NCI-H1048 (cell line): ENCODE measurements around the gene SRRM2.

Source experiments
- DNase-seq: peaks from one replicate; lab custom pipeline; 2025; lab: John Stamatoyannopoulos, UW

SRRM2 gene

DNA sequence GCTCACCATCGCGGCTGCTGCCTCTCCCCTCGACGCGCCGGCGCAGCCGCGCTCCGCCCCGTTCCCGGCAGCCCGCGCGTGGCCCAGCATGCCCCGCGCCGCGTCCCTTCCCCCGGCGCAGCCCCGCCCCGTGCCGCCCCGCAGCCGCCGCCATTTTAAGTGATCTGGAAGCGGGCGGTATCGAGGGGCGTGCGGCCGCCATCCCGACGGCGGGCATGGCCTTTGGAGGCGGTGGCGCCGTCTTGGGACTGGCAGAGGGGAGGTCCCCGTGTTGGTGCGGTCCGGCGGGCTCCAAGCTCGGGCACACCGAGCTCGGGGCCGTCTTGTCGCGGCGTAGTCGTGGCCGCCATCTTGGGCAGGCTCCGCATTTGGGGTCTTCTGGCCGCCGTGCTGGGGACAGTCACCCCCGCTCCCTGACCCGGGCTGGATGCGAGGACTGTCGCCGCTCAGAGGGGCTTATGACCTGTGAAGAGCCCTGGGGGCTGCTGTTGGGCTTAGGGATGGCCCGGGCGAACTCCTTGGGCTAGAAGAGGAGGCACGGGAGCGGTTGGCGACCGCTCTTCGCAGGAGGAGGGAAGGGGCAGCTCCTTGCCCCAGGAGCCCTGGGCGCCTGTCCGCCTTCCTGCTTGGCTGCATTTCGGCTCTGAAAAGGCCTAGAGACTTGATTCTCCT lies 24.9 kb downstream of the SRRM2 start, which contains the start of gene ELOB:
TSS of gene ELOB (minus strand) at position 50 of the 672 bp plus-strand sequence. CDS start at position 9, 41 bp downstream.
- DNase-seq = peak; percentile 8

DNA sequence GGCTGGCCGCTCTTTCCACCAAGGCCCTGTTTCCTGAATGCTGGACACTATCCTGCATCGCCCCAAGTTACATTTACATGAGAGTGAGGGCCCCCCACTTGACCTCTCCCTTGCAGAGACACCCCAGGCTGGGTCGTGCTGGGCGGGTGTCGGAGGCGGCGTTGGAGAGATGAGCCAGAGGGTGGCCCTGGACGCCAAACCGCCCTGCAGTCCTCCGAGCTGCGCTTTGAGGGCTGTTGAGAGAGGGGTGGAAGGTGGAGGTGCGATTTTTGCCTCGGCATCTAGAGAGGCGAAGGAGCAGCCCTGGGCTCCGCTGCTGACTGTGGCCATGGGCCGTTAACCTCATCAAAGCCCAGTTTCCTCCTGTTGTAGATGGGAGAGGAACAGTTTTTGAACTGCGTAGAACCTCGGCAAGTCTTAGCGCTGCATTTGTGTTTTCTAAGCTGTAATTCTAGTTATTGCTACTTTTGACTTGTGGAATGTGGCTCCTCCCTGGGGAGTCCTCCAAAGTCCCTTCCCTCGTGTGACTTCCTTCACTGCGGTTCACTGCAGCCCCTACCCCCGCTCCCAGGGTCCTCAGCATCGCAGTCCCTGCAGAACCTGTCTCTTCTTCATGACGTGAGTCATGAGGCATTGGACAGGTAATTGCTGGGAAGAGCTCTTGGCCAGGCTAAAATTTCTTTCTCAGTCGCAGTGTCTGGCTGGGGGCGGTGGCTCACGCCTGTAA lies 25.6 kb downstream of the SRRM2 start:
- DNase-seq = no peak

DNA sequence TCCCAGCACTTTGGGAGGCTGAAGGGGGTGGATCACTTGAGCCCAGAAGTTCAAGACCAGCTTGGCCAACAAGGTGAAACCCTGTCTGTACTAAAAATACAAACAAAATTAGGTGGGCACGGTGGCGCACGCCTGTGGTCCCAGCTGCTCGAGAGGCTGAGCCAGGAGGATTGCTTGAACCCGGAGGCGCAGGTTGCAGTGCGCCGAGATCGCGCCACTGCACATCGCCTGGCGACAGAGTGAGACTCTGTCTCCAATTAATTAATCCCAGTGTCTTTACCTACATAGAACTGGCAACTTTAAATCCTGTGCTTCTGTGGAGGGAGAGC lies 26.2 kb downstream of the SRRM2 start:
- DNase-seq = no peak

GRCh38 chr16:2779151-2779920 lies 26.9 kb downstream of the SRRM2 start:
- no peak for DNase-seq

GRCh38 chr16:2779978-2780898 lies 27.8 kb downstream of the SRRM2 start:
- no peak for DNase-seq

DNA sequence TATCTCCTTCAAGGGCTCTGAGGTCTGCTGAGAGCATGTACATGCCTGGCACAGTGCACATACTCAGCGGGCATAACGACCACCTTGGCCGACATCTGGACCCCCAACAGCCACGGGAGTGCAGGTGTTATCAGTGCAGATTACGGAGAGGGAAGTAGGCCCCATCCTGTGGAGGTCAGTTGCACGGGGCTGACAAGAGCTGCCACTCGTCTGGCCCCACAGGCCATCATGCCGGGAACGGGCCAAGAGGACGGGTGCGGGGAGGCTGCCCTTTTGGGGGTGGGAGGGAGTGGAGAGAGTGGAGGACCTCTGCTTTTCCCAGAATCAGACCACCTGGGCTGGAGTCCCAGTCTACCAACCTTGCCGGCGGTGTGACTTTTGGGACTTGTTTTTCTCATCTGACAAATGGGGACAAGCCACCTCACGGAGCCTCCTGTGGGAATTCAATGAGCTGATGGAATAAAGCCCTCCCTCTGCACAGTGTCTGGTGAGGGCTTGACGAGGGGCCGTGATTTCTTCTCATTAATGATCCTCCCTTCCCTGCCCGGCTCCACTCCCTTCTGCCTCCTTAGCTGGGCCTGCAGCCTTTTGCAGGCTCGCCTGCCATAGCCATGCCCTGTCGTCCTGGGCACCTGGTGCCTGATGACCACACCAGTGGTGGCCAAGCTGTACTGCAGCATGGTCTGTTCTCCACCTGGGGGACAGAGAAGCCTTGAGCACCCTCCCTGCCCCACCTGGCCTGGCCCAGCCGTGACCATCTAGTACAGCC lies 30.3 kb downstream of the SRRM2 start:
- DNase-seq = no peak

DNA sequence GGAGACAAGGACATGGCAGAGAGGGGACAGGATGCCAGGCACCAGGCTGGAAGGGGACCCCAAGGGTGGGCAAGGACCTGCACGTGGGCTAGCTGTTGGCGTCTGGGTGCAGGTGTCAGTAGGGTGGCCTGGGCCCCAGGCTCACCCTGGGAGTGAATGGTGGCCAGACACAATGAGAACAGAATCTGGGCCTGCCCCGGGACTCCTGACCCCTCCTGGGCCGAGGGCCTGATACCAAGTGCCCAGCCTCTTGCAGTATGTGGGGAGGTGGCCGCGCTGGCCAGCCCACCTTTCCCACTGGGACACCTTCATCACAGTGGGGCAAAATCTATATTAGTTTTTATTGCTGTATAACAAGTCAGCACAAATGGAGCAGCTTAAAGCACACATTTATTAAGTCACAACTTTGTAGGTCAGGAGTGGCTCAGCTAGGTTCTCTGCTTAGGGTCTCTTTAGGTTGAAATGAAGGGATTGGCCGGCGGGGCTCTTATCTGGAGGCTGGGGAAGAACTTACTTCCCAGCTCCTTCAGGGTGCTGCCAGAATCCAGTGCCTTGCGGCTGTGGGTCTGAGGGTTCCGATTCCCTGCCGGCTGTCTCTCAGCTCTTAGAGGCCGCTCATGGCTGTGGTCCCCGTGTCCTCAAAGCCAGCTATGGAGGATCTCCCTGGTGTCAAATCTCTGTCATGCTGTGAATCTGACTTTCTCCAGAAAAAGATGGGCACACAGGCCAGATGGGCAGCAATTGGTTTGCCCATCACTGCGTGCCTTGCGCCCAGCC lies 31.3 kb downstream of the SRRM2 start:
- no peak for DNase-seq

DNA sequence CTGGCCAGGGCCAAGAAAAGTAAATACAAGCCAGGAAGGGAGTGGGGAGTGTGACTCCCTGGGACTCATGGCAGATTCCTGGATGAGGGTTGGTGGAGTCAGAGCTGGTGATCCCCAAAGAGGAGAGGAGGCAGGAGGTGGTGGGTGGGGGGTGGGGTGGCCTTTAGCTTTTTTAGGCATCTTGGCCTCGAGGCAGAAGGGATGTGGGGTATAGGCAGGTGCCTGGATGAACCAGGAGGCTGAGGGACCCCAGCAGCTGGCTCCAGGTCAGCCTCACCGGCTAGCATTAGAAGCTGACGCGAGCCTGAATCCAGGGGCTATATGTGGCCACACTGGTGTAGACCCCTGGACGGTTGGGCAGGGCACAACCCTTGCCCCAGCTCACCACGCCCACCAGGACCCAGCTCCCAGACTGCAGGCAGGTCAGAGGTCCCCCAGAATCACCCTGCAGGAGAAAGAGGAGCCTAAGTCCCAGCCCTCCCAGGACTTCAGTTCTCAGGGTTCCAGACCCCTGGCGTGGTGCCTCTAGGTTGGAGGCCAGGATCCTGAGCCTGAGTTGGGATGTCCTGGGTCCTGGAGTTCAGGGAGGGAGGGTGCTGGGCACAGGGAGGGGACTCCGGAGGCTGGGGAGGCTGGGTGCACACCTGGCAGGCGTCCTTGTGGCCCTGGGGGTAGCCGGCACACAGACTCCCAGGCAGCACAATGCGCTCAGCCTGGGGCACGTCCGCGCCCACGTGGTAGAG lies 32.1 kb downstream of the SRRM2 start:
- no peak for DNase-seq

GRCh38 chr16:2785101-2785991 lies 32.9 kb downstream of the SRRM2 start:
- DNase-seq = no peak

DNA sequence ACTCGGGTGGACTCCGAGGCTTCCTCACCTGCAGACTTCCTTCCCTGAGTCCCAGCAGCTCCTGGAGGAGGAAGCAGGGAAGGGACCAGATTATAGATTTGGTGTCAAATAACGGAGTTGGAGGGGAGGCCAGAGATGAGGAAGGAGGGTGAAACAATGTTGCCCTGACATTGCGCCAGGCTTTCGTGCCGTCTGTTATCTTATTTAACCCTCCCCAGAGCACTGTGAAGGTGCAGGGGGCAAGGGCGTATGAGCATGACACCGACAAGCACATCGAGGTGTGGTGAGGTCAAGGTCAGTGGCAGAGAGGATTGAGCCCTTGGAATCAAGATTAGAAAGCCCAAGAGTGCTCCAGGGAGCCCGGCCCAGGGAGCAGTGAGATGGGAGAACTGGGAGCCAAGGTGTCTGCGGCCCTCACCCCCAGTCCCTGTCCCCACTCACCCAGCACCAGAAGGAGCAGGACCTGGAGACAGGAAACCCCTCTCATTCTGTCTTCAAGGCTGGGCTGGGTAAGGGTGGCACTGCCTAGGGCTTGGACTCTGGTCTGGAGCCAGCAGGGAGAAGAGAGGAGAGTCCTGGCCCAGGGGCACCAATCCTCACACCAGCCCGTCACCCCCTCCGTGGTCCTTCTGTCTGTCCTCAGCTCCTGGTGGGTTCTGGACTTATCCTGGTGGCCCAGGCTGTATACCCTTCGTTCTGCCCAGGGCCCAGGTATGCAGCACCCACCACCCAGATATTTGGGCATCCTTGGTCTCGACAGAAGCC lies 33.8 kb downstream of the SRRM2 start:
- DNase-seq = no peak

DNA sequence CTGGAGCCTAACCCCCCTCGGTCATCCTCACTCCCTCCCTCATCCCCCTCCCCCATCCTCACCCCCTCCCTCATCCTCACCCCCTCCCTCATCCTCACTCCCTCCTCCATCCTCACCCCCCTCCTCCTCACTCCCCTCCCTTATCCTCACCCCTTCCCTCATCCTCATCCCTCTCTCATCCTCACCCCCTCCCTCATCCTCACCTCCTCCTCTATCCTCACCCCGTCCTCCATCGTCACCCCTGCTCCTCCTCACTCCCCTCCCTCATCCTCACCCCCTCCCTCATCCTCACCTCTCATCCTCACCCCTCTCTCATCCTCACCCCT lies 34.4 kb downstream of the SRRM2 start:
- DNase-seq = no peak

DNA sequence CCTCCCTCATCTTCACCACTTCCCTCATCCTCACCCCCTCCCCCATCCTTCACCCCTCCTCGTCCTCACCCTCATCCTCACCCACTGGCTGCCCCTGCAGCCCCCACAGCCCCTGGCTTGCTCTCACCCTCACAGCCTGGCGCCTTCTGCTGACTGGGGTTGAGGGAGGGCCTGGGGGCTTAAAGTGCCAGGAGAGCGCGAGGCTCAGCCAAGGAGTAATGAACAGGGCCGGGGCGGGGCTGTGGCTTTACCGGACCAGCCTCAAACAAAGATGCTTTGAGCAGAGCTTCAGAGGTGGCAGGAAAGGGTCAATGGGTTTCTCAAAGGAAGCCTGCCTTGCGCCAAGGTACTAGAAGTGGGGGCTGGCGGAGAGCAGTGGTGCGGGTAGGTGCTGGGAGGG lies 35.0 kb downstream of the SRRM2 start, which contains the start of gene PRSS33:
TSS of gene PRSS33 (minus strand) at position 155 of the 400 bp plus-strand sequence. CDS start 1,013 bp downstream, outside the sequence.
- DNase-seq = no peak

DNA sequence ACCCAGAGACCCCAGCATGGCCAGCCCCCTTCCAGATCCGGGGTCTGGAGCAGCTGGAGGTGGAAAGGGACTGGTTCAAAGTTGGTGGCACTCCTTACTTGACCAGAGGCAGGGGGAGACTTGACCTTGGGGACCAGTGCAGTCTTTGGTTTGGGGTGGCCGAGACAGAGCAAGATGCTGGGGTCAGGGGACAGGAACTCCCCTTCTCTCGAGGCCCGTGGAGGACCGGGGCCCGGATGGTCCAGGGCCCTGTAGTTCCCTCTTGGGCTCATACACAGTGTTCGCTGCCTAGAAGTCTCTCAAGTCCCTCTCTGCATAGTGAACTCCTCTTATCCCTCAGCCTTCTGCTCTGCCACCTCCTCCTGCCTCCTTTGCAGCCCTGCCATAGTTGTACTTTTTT lies 35.5 kb downstream of the SRRM2 start:
- no peak for DNase-seq

DNA sequence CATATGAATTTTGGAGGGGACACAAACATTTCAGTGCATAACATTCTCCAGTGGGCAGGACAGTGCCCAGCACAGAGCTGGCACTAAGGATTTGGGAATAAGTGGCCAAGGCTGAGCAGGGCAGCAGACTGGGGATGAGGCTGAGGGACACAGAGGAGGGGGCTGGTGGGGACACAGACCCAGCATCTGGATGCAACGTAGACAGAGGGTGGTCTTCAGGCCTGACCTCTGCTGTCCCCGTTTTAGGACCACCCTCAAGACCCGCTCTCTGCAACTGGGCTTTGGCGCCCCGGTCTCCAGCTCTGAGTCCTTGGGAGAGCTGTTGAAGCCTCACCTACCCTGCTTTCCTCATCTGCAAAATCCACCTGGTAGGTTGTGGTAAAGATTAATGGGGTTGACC lies 38.2 kb downstream of the SRRM2 start:
- no peak for DNase-seq

DNA sequence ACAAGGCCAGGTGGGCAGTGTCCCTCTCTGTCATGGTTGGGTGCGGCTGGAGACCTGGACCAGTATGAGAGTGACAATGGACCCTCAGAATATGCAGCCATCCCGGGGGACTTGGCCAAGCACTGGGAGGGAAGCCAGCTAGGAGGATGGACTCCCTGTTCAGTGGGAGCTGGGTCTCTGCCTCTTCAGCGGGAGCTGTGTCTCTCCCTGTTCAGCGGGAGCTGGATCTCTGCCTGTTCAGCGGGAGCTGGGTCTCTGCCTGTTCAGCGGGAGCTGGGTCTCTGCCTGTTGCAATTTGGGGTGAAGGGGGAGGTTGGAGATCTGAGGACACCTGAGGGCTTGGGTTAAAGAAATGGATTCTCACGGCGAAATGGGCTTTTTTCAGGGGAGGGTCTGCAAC lies 38.7 kb downstream of the SRRM2 start:
- DNase-seq = no peak

DNA sequence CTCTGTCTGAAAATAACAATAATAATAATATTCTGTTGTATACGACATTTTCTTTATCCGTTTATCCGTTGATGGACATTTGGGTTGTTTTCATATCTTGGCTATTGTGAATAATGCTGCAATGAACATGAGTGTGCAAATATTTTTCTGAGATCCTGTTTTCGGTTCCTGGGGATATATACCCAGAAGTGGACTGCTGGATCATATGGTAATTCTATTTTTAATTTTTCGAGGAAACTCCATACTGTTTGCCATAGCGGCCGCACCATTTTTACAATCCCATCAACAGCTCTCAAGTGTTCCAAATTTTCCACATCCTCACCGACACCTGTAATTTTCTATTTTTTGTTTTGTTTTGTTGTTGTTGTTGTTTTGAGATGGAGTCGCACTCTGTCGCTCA lies 40.5 kb downstream of the SRRM2 start:
- DNase-seq = no peak

DNA sequence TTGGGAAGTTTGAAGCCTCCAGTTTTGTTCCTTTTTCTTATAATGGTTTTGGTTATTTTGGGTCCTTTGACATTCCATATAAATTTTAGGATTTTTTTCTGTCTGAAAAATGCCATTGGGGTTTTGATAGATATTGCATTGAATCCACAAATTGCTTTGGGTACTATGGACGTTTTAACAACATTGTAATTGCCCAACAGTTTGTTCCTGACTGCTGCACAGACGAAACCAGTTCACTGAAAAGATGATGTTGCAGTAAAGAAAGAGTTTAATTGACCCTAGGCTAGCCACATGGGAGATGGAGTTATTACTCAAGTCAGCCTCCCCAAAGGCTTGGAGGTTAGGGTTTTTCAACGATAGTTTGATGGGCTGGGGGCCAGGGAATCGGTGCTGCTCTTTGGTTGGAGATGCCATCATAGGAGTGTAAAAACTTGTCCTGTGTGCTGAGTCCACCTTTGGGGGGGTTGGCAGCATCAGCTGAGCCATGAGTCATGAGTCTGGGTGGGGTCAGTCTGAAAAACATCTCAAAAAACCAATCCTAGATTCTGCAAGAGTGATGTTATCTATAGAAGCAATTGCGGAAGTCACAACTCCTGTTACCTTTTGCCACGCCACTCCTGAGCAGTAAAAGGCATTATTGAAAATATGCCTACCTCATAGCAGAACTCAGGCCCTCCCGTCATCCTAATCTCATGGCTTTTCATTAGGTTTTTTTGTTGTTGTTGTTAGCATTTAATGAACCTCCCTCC lies 43.1 kb downstream of the SRRM2 start:
- DNase-seq = no peak
